ENCODE data around the gene ADAM19.

DNA sequence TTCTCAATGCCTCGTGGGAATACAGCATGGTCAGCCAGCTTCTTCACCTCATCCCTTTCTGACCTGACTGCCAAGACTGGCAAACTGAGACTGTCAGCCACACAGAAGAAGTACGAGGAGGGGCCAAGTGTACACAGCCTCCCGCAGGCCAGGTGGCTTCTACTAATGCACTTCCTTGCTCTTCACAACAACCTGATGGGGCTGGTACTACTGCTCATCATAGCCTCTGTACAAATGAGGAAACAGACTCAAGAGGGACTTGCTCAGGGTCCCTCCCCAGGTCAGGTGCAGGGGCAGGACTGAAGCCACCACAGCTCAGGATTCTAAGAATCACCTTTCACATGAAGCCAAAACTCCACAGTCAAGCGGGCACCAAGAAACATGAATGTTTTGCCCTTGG, 94.3 kb downstream of the ADAM19 start:
- TF ChIP-seq, protein P1, sequence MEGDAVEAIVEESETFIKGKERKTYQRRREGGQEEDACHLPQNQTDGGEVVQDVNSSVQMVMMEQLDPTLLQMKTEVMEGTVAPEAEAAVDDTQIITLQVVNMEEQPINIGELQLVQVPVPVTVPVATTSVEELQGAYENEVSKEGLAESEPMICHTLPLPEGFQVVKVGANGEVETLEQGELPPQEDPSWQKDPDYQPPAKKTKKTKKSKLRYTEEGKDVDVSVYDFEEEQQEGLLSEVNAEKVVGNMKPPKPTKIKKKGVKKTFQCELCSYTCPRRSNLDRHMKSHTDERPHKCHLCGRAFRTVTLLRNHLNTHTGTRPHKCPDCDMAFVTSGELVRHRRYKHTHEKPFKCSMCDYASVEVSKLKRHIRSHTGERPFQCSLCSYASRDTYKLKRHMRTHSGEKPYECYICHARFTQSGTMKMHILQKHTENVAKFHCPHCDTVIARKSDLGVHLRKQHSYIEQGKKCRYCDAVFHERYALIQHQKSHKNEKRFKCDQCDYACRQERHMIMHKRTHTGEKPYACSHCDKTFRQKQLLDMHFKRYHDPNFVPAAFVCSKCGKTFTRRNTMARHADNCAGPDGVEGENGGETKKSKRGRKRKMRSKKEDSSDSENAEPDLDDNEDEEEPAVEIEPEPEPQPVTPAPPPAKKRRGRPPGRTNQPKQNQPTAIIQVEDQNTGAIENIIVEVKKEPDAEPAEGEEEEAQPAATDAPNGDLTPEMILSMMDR (IDR thresholded peaks at IDR 0.05), result no peak
- TF ChIP-seq POLR2A (IDR thresholded peaks at IDR 0.05), result no peak

Measured in body of pancreas (tissue), 4 donors.